Neutrophil (primary cell): ENCODE measurements around the gene DUSP7.

ENCODE experiments used
- H3K27ac ChIP-seq: fragments of 200-600 bp; sonication (generic); 2 replicates; pipeline ENCODE4 v1.5.1; 2016; ENCODE audit warnings: mild to moderate bottlenecking, moderate library complexity
- H3K27me3 ChIP-seq: fragments of 200-600 bp; sonication (generic); 2 replicates; pipeline ENCODE4 v1.6.0; 2016; ENCODE audit warnings: mild to moderate bottlenecking
- H3K36me3 ChIP-seq: fragments of 200-600 bp; sonication (generic); 2 replicates; pipeline ENCODE4 v1.5.1; 2017
- H3K4me1 ChIP-seq, 2 experiments: fragments of 200-600 bp in 1 of 2; sonication (generic) in 1 of 2; 1 replicate in 1 of 2; 2 replicates in 1 of 2; pipeline versions ENCODE4 v1.5.1 to v1.6.1; 2013 to 2016; ENCODE audit warnings: low read depth in 1 of 2, low read length in 1 of 2, mild to moderate bottlenecking in 1 of 2, moderate library complexity in 1 of 2; ENCODE audit not compliant: control insufficient read depth in 1 of 2, insufficient read depth in 1 of 2
- H3K4me3 ChIP-seq, 2 experiments: fragments of 200-600 bp in 1 of 2; sonication (generic) in 1 of 2; 1 replicate in 1 of 2; 2 replicates in 1 of 2; pipeline ENCODE4 v1.5.1; 2013 to 2016; ENCODE audit warnings: low read depth in 1 of 2, low read length in 1 of 2, mild to moderate bottlenecking in 1 of 2, moderate library complexity in 1 of 2
- H3K9me3 ChIP-seq: fragments of 200-600 bp; sonication (generic); 2 replicates; pipeline ENCODE4 v1.5.1; 2016
- CTCF ChIP-seq: fragments of 200-600 bp; sonication (generic); IDR thresholded peaks from 2 replicates; pipeline ENCODE4 v1.5.1; 2016; ENCODE audit warnings: antibody characterized with exemption

The DUSP7 gene

GRCh38 chr3:52021489-52022268, 34.7 kb downstream of the DUSP7 start:
- no peak overlapping the region for H3K4me3 ChIP-seq

GRCh38 chr3:52020796-52021195, 35.6 kb downstream of the DUSP7 start:
- Histone ChIP-seq H3K36me3 (no peaks in the 10 kb centered on the region), H3K4me1 (no peaks in the 10 kb centered on the region), H3K27me3 (no peaks in the 10 kb centered on the region), H3K4me3 (no peak overlapping the region), H3K27ac (no peak overlapping the region), H3K9me3 (no peaks in the 10 kb centered on the region)
- no peak for TF ChIP-seq CTCF

More at GRCh38 chr3:52021489-52022268, 34.7 kb downstream of the DUSP7 start:
- H3K27me3 ChIP-seq = no peaks in the 10 kb centered on the region
- no peak for TF ChIP-seq CTCF
- no peaks in the 10 kb centered on the region for H3K9me3 ChIP-seq
- no peaks in the 10 kb centered on the region for H3K36me3 ChIP-seq
- no peaks in the 10 kb centered on the region for H3K4me1 ChIP-seq
- no peak overlapping the region for H3K27ac ChIP-seq

- H3K4me1 ChIP-seq = no peaks in the 10 kb centered on the region
- H3K4me3 ChIP-seq = no peak overlapping the region
- H3K9me3 ChIP-seq = no peaks in the 10 kb centered on the region
- no peaks in the 10 kb centered on the region for H3K27me3 ChIP-seq
- no peak for TF ChIP-seq CTCF
- H3K27ac ChIP-seq = no peak overlapping the region
- no peaks in the 10 kb centered on the region for H3K36me3 ChIP-seq
These were observed 36.9 kb downstream of the DUSP7 start for GRCh38 chr3:52019352-52020080.

- H3K36me3 ChIP-seq = no peaks in the 10 kb centered on the region
- TF ChIP-seq CTCF = no peak
- H3K4me3 ChIP-seq = no peak overlapping the region
- no peak overlapping the region for H3K27ac ChIP-seq
- no peaks in the 10 kb centered on the region for H3K9me3 ChIP-seq
- no peaks in the 10 kb centered on the region for H3K4me1 ChIP-seq
- H3K27me3 ChIP-seq = no peaks in the 10 kb centered on the region
These were observed 37.9 kb downstream of the DUSP7 start for GRCh38 chr3:52018319-52019000.

- no peak overlapping the region for H3K4me3 ChIP-seq
- no peak overlapping the region for H3K27ac ChIP-seq
- no peaks in the 10 kb centered on the region for H3K27me3 ChIP-seq
- no peaks in the 10 kb centered on the region for H3K36me3 ChIP-seq
- no peaks in the 10 kb centered on the region for H3K4me1 ChIP-seq
- H3K9me3 ChIP-seq = no peaks in the 10 kb centered on the region
- TF ChIP-seq CTCF = no peak
These were observed 38.8 kb downstream of the DUSP7 start for GRCh38 chr3:52017586-52017985.
